GM21526 (cell line): Measurements from ENCODE around the gene FCSK.
"Not testable (repeated sequence)": the region's sequence is repeated elsewhere in the genome, so short reads cannot be mapped to it uniquely, and the experiment has no call there.

Experiments
- ATAC-seq: cut with Tn5 transposase; IDR thresholded peaks from one replicate; pipeline ENCODE4 v1.9.1; 2021; ENCODE audit warnings: moderate library complexity; ENCODE audit not compliant: unreplicated experiment, low FRiP score

The FCSK gene

DNA sequence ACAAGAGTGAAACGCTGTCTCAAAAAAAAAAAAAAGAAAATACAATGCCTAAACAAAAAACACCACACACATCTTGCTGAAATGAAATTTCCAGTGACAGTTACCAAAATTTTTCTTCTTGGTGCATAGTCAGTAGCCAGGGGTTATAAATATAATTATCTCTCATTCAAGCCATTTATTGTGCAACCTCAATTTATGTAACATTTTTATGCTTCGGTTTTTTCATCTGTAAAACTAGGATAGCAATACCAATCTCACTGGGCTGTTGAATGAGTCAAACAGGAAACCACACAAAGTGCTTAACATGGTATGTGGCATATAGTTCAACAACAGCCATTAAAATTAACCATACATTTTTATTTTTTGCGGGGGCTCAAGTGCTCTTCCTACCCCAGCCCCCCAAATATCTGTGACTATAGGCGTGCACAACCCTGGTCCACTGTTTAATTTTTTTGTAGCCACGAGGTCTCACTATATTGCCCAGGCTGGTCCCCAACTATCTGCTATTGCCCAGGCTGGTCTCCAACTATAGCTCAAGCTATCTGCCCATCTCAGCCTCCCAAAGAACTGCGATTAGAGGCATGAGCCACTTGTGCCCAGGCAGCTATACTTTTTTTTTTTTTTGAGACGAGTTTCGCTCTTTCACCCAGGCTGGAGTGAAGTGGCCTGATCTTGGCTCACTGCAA is 66.4 kb downstream of the FCSK start:
- ATAC-seq: no peak

DNA sequence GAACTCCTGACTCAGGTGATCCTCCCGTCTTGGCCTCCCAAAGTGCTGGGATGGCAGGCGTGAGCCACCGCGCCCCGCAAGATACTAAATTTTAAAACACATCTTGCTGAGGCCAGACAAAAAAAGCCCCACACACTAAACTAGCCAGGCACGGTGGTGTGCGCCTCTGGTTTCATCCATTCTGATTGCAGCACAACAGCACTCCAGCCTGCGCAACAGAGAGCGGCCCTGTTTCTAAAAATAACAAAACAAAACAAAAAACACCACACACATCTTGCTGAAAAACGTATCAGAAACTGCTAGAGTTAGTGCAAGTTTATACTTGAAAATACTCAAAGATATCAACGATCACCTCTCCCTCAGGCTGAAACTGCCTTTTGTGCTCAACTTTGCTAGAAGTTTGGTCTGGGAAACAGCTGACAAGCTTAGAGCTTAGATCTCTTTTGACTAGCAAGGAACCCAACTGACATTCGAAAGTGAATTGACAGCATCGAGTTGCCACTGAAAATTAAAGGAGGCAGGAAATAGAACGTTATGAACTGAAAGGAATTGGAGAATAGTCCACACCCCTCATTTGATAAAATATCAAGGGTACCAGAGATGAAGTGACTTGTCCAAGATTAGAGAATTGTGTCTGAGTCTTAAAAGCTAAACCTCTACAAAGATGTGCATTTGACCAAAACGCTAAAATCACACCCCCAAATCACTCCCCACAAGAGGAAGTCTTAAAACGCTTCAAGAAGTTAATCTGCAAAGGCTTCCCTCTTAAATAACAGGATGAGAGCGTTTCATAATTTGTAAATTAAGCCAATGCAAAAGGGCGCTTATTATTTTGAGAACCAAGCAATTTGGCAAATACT is 68.1 kb downstream of the FCSK start:
- ATAC-seq: no peak

DNA sequence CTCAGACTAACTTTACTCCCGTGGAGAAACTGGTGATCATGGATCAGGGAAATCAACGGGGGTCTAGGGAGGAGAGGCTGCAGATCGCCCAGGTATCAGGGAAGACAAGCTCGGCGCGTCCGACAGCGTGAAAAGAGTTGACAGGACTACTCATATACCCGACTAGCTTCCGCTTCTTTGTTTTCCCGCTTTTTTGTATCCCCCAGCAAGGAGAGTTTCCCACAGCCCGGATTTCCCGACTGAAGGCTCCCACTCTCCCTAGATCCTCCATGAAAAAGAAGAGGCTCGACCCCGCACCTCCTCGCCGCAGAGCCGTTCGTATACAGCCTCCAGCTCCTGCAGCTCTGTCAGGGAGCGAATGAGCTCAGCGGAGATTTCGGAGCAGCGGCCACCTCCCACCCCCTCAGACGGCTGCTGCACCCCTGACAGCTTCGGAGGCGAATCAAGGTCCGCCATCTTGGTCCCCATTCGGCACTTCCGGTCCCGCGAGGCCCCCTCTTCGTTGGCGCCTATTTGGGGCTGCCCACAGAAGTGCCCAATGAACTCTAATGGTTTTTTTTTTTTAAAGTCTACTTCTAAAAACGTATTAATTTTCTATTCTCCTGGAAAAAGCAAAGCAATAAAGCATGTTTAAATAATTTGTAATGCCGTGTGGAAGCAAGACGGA is 68.8 kb downstream of the FCSK start, which contains the start of gene COG4:
Gene COG4 (minus strand): TSS at position 479 of the 667 bp plus-strand sequence. CDS start 11 bp downstream, at position 468.
- peak; percentile 65 for ATAC-seq

DNA sequence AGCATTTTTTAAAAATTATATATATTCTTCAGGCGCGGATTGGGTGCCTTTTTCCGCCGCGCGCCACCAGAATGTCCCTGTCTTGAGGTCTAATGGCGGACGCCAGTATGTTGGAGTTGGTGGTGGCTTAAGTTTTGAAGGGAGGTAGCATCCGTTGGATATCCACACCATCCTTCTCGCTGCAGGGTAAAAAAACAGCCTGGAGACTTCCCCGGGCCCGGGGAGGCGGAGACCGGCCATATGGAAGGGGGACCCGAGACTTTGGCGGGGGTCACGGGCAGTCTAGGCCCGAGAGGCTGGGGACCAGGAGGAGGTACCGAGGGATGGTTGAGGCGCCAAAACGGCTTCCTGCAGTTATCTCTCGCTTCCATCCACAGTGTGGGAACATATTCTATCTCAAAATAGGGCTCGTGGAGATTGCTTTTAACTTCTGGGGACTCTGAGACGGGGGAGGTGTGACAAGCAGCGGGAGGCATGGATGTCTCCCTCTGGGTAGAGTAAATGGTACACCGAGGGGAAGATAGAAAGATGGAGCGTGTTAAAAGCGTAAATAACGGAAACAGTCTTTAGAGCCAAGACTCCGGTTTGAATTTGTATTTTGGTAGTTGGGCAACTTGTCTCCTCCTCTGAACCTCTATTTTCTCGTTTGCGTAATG is 69.5 kb downstream of the FCSK start, which contains the start of gene SF3B3:
Gene SF3B3 (plus strand): TSS at position 74 of the 656 bp plus-strand sequence. CDS start 2,841 bp downstream, outside the sequence.
- ATAC-seq: peak; percentile 49

DNA sequence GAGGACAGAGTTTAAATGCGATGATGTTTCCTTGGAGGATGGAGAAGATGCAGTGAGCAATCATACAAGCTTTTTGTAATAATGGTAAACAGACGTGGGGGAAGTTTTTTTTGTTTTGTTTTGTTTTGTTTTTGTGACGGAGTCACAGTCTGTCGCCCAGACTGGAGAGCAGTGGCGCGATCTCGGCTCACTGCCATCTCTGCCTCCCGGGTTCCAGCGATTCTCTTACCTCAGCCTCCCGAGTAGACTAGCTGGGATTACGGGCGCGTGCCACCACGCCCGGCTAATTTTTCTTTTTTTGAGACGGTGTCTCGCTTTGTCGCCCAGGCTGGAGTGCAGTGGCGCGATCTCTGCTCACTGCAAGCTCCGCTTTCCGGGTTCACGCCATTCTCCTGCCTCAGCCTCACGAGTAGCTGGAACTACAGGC is 70.0 kb downstream of the FCSK start:
- ATAC-seq: not testable (repeated sequence)

DNA sequence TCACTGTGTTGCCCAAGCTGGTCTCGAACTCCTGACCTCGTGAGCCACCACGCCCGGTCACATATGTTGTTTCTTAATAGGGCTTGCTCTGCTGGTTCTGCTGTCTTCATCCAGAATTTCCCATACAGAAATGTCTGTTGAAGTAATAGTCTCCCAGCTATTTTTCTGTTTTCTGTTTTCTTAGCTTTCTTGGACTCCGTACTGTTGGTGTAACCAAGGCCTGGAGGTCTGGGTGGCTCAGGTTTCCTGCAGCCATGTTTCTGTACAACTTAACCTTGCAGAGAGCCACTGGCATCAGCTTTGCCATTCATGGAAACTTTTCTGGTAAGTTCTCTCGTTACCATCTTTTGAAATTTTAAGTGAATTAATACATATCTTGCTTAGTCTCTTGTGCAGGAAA is 72.0 kb downstream of the FCSK start:
- ATAC-seq: no peak

DNA sequence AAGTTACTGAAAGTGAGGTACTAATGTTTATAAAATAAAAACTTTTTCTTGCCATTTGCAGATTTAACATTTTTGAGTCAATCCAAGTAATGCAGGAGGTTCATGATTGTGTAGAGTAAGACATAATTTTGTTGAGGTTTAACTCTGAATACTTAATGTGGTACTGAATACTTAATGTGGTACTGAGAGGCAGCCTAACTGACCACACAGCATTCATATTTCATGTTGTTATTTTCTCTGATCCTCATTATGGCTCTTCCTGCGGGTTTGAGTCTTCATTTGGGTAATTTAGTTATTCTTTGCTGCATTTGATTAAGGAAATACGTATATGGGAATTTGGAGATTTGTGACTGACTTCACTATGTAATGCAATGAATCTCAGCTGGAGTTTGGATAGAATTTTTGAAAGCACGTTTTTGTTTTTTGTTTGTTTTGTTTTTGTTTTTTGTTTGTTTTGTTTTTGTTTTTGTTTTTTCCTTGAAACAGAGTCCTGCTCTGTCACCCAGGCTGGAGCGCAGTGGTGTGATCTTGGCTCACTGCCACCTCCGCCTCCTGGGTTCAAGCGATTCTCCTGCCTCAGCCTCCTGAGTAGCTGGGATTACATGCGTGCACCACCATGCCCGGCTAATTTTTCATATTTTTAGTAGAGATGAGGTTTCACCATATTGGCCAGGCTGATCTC is 73.1 kb downstream of the FCSK start:
- no peak for ATAC-seq

DNA sequence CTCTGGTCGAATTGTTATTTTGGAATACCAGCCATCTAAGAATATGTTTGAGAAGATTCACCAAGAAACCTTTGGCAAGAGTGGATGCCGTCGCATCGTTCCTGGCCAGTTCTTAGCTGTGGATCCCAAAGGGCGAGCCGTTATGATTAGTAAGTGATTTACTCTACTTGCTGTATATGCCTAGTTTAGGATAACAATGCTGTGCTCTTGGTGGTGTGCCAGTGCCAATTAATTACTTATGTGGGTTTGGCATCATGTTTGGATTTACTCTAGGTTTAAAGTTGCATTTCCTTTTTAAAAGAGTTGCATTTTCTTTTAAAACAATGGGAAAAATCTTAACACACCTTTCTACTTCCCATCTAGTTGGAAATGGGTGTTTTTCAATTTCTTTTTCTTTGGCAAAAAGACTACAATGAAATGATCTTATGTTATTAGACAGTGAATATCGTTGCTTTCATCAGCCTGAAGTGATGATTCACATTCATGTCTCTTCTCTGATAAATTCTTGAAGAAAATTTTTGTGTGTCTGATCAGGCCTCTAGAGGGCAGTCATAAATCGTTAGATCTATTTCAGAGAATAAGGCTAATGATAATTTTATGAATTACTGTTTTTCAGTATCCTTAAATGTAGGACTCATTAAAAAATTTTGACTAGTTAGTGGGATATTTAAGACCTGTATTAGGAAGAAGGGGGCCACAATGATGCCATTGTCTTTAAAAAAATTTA is 74.8 kb downstream of the FCSK start:
- ATAC-seq: no peak
